Heart left ventricle (tissue), 16 donors: ENCODE results near the gene PMEPA1. TPM values are rescaled to one million over a fixed set of nuclear protein-coding genes. Genes with fewer than 3 reads are reported as not detected.

Experiments
- ATAC-seq, 4 donors: fragments of 200-7000 bp; cut with Tn5 transposase; one replicate each; pipeline ENCODE4 v1.9.1; 2020 to 2022; ENCODE audit warnings: moderate library complexity in 4 of 4, mild to moderate bottlenecking in 3 of 4, moderate number of reproducible peaks in 1 of 4
- DNase-seq, 5 donors: peaks; one replicate each; pipeline ENCODE4 v3.0.0-alpha.2; 2020
- H3K27ac ChIP-seq, 12 donors: fragments of 200-600 bp; sonication (generic) in 4 of 12; one replicate each; pipeline versions ENCODE4 v1.5.0 to v1.8.0; 2016 to 2022; ENCODE audit warnings: mild to moderate bottlenecking in 2 of 12
- H3K27me3 ChIP-seq, 9 donors: fragments of 200-600 bp; sonication (generic) in 2 of 9; one replicate each; pipeline versions ENCODE4 v1.5.1 to v1.8.0; 2016 to 2022; ENCODE audit warnings: mild to moderate bottlenecking in 3 of 9
- H3K36me3 ChIP-seq, 9 donors: fragments of 200-600 bp; sonication (generic) in 2 of 9; one replicate each; pipeline versions ENCODE4 v1.5.0 to v1.8.0; 2018 to 2022; ENCODE audit warnings: mild to moderate bottlenecking in 2 of 9
- H3K4me1 ChIP-seq, 12 donors: fragments of 200-600 bp; sonication (generic) in 4 of 12; one replicate each; pipeline versions ENCODE4 v1.5.0 to v1.8.0; 2016 to 2022; ENCODE audit warnings: mild to moderate bottlenecking in 3 of 12
- H3K4me3 ChIP-seq, 12 donors: fragments of 200-600 bp; sonication (generic) in 4 of 12; one replicate each; pipeline versions ENCODE4 v1.5.0 to v1.8.0; 2017 to 2022; ENCODE audit warnings: mild to moderate bottlenecking in 9 of 12, moderate library complexity in 4 of 12
- H3K9me3 ChIP-seq, 12 donors: fragments of 200-600 bp; sonication (generic) in 4 of 12; one replicate each; pipeline versions ENCODE4 v1.5.0 to v1.8.0; 2016 to 2022; ENCODE audit warnings: mild to moderate bottlenecking in 1 of 12
- CTCF ChIP-seq, 12 donors: fragments of 200-600 bp; sonication (generic) in 4 of 12; IDR thresholded peaks; one replicate each; pipeline versions ENCODE4 v1.5.0 to v1.8.0; 2018 to 2022; ENCODE audit warnings: antibody characterized with exemption in 12 of 12, mild to moderate bottlenecking in 5 of 12
- POLR2A ChIP-seq, 2 donors: fragments of 450-650 bp; IDR thresholded peaks; one replicate each; pipeline ENCODE4 v1.6.1; 2017; ENCODE audit warnings: antibody characterized with exemption in 2 of 2, mild to moderate bottlenecking in 2 of 2, moderate library complexity in 2 of 2
- WGBS, 4 donors: extraction: QIAGEN DNeasy Blood & Tissue Kit in 2 of 4; methylation state at CpG; one replicate each; pipeline versions ENCODE4 v1.1.5 to v1.1.7; 2013 to 2018; 5-methylcytosine and 5-hydroxymethylcytosine counted together
- intact Hi-C, 10 donors: fragments of 100-400 bp; cut with DNase I; formaldehyde crosslinking; loops; one replicate each; pipeline versions ENCODE4 v1.11.1 to v1.14.2; 2022
- polyA plus RNA-seq, 2 donors: library from polyadenylated mRNA; stranded (reverse); fragments of 200-250 nt; gene quantifications; one replicate each; pipeline ENCODE4 v1.2.3, GENCODE V29; 2013
- total RNA-seq, 9 donors: library from RNA; depleted of rRNA in 2 of 9; stranded (reverse); fragments of >200 nt in 2 of 9; fragmentation: NEBNext Ultra II Directional in 3 of 9; extraction: Animal tissue kit (Norgen Biotek cat#: 25700) in 3 of 9; gene quantifications; one replicate each; pipeline versions ENCODE4 v1.1.0 to v1.2.4, GENCODE V29; 2016 to 2023
- donor health status: ischemic (EF 13 %, LVEDD 7.1; RV severe dilation, severe dysfunction).
- donor health status: healthy with polysubstance abuse.
- donor health status: DM: no; HTN: yes; CAD: no.
- donor health status: DM: no; HTN: no; CAD: no.
- donor health status: ischemic (EF 25% LVEDD 6.9; RV normal size, moderate dysfunction).
- donor health status: ischemic (EF 25% LVEDD 5.7; RV mildly dilated, moderate dysfunction).
- donor health status: healthy.
- donor health status: DM: yes; HTN: yes; CAD: no.
- donor health status: ischemic (EF 35%, LVEDD 5.7; RV mildly dilated, moderate dysfunction).
- donor health status: nonischemic (EF 11% LVEDD 7.7; RV severe dilation, severe dysfunction).
- donor health status: DM: yes; HTN: yes; CAD: no.
- donor health status: PGD.
- donor health status: ischemic (EF 29% LVEDD 5.4; RV normal size, mild dysfunction).
- donor health status: nonischemic (EF 23%, LVEDD 6.1; RV moderate dilation, normal function).

The PMEPA1 gene
- total and polyA plus RNA-seq, 11 donors, result 12.6 to 115 (median 30.0) TPM

GRCh38 chr20:57680131-57680716, 29.6 kb downstream of the PMEPA1 start:
- Histone ChIP-seq H3K27me3 (no peaks in the 10 kb centered on the region), H3K36me3 (no peaks in the 10 kb centered on the region), H3K4me3 (no peak overlapping the region), H3K9me3 (no peaks in the 10 kb centered on the region), H3K4me1 (peaks cover 0 to 87% (median 35%) of the 10 kb centered on the region in 12 donors), H3K27ac (no peak overlapping the region)
- TF ChIP-seq CTCF (IDR thresholded peaks at IDR 0.05), result no peak
- TF ChIP-seq POLR2A (IDR thresholded peaks at IDR 0.05), result no peak
- ATAC-seq (no peak), DNase-seq (no peak)
- intact Hi-C loops, result no loop called here
- 62 to 77% (median 74%) methylated on average over 12 of the region's 12 CpGs for WGBS, 4 donors

GRCh38 chr20:57679113-57679512, 30.7 kb downstream of the PMEPA1 start:
- ATAC-seq (no peak), DNase-seq (no peak)
- Histone ChIP-seq H3K27ac (no peak overlapping the region), H3K27me3 (no peaks in the 10 kb centered on the region), H3K9me3 (no peaks in the 10 kb centered on the region), H3K4me1 (peaks cover 0 to 82% (median 25%) of the 10 kb centered on the region in 12 donors), H3K36me3 (no peaks in the 10 kb centered on the region), H3K4me3 (no peak overlapping the region)
- intact Hi-C loops, result no loop called here
- TF ChIP-seq CTCF (IDR thresholded peaks at IDR 0.05) (no peak), POLR2A (IDR thresholded peaks at IDR 0.05) (no peak)
- WGBS, 4 donors, result 93 to 95% (median 94%) methylated on average over 6 of the region's 6 CpGs

- Histone ChIP-seq H3K27ac (no peak overlapping the region), H3K9me3 (no peaks in the 10 kb centered on the region), H3K27me3 (no peaks in the 10 kb centered on the region), H3K4me1 (peaks cover 0 to 79% (median 26%) of the 10 kb centered on the region in 12 donors), H3K36me3 (no peaks in the 10 kb centered on the region), H3K4me3 (no peak overlapping the region)
- intact Hi-C loops, result no loop called here
- WGBS, 4 donors, result 55 to 62% (median 60%) methylated on average over 12 of the region's 12 CpGs
- DNase-seq (peak in 2 of 5 donors; percentile 57 to 59), ATAC-seq (peak in 3 of 4 donors; percentile 45 to 57 (median 47))
- no peak for TF ChIP-seq CTCF (IDR thresholded peaks at IDR 0.05)
- no peak for TF ChIP-seq POLR2A (IDR thresholded peaks at IDR 0.05)
Measured at GRCh38 chr20:57678340-57678739, 31.5 kb downstream of the PMEPA1 start.

- WGBS, 4 donors, result 79 to 93% (median 85%) methylated on average over 5 of the region's 5 CpGs
- peaks cover 0 to 80% (median 28%) of the 10 kb centered on the region in 12 donors for H3K4me1 ChIP-seq
Measured at GRCh38 chr20:57677584-57677982, 32.2 kb downstream of the PMEPA1 start.

More at GRCh38 chr20:57677584-57677982, 32.2 kb downstream of the PMEPA1 start:
- Histone ChIP-seq H3K36me3 (no peaks in the 10 kb centered on the region), H3K27me3 (no peaks in the 10 kb centered on the region), H3K4me3 (no peak overlapping the region), H3K27ac (no peak overlapping the region), H3K9me3 (no peaks in the 10 kb centered on the region)
- TF ChIP-seq POLR2A (IDR thresholded peaks at IDR 0.05) (no peak), CTCF (IDR thresholded peaks at IDR 0.05) (no peak)
- intact Hi-C loops, result no loop called here
- ATAC-seq (no peak), DNase-seq (no peak)
